Measurements from ENCODE around the gene GFRA4.

DNA sequence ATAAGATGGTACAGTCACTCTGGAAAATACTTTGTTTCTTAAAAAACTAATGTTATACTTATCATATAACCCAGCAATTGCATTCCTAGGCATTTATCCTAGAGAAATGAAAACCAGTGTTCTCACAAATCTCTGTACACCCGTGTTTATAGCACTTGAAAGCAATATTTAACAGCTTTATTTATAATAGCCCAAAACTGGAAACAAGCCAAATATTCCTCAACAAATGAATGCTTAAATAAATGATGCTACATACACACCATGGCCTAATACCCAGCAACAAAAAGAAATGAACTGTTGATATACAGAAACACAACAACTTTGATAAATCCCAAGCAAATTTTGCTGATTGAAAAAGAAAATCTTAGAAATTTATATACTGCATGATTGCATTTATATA lies 51.3 kb downstream of the GFRA4 start:
- TF ChIP-seq, protein P1, sequence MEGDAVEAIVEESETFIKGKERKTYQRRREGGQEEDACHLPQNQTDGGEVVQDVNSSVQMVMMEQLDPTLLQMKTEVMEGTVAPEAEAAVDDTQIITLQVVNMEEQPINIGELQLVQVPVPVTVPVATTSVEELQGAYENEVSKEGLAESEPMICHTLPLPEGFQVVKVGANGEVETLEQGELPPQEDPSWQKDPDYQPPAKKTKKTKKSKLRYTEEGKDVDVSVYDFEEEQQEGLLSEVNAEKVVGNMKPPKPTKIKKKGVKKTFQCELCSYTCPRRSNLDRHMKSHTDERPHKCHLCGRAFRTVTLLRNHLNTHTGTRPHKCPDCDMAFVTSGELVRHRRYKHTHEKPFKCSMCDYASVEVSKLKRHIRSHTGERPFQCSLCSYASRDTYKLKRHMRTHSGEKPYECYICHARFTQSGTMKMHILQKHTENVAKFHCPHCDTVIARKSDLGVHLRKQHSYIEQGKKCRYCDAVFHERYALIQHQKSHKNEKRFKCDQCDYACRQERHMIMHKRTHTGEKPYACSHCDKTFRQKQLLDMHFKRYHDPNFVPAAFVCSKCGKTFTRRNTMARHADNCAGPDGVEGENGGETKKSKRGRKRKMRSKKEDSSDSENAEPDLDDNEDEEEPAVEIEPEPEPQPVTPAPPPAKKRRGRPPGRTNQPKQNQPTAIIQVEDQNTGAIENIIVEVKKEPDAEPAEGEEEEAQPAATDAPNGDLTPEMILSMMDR (IDR thresholded peaks at IDR 0.05; ENCODE audit: borderline replicate concordance, extremely low read depth, low read length, poor library complexity, severe bottlenecking) = no peak
- no peak for TF ChIP-seq EZH2 (IDR thresholded peaks at IDR 0.05; ENCODE audit: borderline replicate concordance, low read depth, low read length, severe bottlenecking)

Measured in DND-41 (cell line).